GM18505 (cell line): Measurements from ENCODE around the gene CDH23.

Experiments
- ATAC-seq: cut with Tn5 transposase; IDR thresholded peaks from one replicate; pipeline ENCODE4 v1.9.1; 2021; ENCODE audit not compliant: unreplicated experiment
- POLR2A ChIP-seq: IDR thresholded peaks from 4 replicates; pipeline ENCODE4 v1.6.1; 2011; ENCODE audit warnings: borderline replicate concordance; ENCODE audit not compliant: insufficient read depth, insufficient read length; ENCODE audit errors: extremely low read depth

Gene CDH23

GRCh38 chr10:71743089-71743838 lies 346.5 kb downstream of the CDH23 start:
- no peak for ATAC-seq
- no peak for TF ChIP-seq POLR2A

DNA sequence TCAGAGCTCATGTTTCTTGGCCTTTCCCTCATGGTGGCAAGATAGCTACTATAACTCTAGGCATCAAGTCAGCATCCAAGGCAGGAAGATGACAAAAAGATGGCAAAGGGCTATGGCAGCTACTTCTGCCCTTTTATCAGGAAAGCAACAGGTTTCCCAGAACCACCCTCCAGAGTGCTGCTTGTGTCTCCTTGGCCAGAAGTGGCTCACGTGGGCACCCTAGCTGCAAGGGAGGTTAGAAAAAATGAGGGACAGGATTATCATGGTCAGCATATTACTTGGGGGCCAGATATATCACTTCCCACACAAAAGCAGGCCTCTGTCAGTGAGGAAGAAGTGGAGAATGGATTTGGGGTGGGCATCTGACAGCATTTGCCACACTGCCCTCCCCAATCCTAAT lies 347.1 kb downstream of the CDH23 start:
- no peak for ATAC-seq

DNA sequence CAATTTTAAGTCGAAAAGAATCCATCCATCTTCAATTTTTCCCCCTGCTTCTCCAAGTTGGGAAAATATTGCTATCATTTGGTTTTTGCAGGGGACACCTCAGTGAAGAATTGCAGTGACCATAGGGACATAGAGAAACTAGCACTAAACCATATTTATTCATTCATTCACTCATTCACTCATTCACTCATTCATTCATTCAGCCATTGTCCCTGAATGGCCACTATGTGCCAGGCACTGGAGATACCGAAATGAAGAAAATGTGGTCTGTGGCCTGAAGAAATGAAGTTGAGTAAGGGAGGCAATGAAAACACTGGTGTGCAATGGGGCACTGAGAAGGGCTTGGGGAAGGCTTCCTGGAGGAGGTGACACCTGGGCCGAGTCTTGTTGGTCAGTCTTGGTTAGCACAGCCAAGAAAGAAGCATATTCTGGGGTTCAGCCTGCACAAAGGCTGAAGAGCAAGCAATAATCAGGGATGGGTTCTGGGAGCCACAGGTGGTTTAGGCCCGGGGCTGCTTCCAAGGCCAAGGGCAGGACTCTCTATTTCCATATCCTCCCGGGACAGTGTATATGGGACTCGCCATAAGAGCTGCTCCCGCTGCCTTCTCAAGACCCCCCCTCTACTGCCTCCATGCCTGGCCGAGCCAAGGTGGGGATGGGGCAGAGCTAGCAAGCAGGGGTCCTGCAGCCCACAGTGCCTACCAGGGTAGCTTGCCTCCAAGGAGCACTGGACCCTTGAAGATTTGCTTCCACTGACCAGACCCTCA lies 348.4 kb downstream of the CDH23 start:
- no peak for ATAC-seq
- TF ChIP-seq POLR2A = no peak

More for the DNA sequence above, 347.1 kb downstream of the CDH23 start:
- TF ChIP-seq POLR2A = no peak

GRCh38 chr10:71745664-71746250 lies 349.0 kb downstream of the CDH23 start:
- no peak for ATAC-seq

DNA sequence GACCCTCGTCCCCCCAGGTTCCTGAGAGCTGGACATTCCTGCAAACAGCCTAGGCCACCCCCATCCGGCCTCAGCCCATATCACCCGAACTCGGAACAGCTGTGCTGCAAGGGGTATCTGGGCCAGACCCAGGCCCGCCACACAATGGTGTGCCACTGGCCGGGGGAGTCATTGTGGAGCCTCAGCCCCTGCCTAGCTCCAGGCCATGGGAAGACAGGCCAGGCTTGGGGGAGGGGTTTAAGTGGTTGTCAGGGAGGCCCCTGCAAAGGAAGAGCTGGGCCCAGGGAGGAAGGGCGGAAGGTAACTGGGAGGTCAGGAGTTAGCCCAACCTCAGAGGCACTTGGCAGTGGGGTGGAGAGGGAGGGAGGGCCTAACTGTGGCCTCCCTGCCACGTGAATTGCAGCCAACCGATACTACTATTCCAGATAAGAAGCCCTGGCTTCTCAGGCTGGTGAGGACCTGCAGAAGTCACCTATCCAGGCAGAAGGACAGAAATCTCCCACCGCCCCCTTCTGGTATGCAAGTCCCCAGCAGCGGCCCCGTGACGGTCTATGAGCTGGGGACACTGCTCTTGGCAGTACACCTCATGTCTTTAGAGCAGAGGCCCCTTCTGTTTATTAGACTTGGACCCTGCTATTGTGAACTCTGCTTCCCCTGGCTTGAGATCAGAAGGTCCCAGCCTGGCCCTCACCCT lies 349.8 kb downstream of the CDH23 start:
- no peak for TF ChIP-seq POLR2A
- no peak for ATAC-seq

More at GRCh38 chr10:71745664-71746250, 349.0 kb downstream of the CDH23 start:
- TF ChIP-seq POLR2A = no peak

- TF ChIP-seq POLR2A = no peak
- no peak for ATAC-seq
Measured at GRCh38 chr10:71747039-71747531, 350.4 kb downstream of the CDH23 start.

DNA sequence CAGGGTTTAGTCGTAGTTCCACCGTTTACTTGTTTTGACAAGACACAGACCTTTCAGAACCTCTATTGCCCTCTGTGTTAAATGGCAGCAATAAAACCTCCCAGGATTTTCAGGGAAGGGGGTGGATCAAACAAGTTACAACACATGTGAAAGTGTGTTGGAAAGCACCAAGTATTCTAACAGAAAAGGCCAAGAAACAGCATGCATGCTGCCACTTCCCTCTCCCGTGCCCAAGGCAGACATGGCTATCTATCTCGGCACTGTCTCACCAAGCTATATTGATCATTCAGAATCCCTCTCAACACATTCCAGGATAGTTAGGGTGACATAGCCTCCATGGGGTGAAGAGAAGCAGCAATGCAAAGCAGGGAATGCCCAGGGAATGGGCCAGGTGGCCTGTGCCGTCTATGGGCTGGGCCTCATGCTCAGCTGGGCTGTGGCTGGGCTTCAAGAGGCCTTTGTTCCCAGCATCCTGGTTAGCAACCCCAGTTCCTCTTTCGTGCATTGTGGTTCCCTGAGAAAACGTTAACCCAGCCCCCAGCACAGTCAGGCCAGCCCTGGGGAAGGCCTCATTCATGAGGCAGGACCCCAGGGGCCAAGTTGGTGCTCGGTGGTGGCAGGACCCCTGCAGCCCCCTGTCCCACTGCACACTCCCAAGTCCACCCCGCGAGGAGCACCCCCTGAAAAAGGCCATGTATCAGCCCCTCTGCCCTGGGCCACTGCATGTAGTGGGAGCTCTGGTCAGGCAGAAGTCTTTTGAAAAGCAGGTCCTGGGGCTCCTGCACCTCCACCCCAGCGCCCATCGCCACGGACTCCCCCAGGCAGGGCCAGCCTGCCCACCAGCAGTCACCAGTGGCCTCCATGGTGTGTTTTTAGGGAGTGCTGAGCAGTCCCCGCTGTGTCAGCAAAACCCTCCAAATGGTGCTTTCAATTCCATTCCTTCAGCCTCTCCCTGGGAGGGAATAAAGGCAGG lies 351.1 kb downstream of the CDH23 start:
- ATAC-seq = no peak
- peak; percentile 29 for TF ChIP-seq POLR2A

- ATAC-seq = no peak
- no peak for TF ChIP-seq POLR2A
Measured at GRCh38 chr10:71748671-71749191, 352.0 kb downstream of the CDH23 start.

GRCh38 chr10:71749396-71749795 lies 352.7 kb downstream of the CDH23 start:
- ATAC-seq = no peak
- no peak for TF ChIP-seq POLR2A

GRCh38 chr10:71750124-71750841 lies 353.6 kb downstream of the CDH23 start:
- ATAC-seq = no peak
- no peak for TF ChIP-seq POLR2A

DNA sequence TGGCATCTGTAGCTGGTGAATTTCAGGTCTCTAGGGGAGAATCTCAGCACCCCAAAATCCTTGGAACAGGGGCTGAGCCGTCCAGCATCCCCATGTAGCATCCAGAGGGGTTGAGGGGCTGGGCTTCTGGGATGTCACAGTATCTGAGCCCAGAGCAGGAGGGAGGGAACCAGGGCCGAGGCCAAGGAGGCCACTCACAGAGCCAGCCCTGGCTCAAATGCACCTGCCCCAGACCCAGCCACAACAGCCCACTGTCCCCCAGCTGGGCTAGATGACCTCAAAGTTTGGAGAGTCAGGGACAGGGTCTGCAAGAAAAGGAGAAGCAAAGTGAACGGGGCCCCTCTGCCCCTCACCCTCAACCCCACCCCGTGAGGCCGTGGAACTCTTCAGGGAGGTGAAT lies 354.3 kb downstream of the CDH23 start:
- ATAC-seq = no peak
- TF ChIP-seq POLR2A = no peak
